ENCODE measurements around the gene IQCH. TPM values are rescaled to one million over a fixed set of nuclear protein-coding genes. Genes with fewer than 3 reads are reported as not detected.

IQCH gene
- total RNA-seq, 1 donor from 2014 or later: 2.8 TPM

- Mint-ChIP-seq H3K4me1 (peaks cover 7% of the 10 kb centered on the region), H3K27ac (ENCODE audit: unreplicated experiment) (no peak overlapping the region)
These were observed 208.9 kb downstream of the IQCH start for GRCh38 chr15:67463488-67463887.

GRCh38 chr15:67465196-67465952 lies 210.8 kb downstream of the IQCH start:
- H3K27ac Mint-ChIP-seq (ENCODE audit: unreplicated experiment): no peak overlapping the region

More at GRCh38 chr15:67463488-67463887, 208.9 kb downstream of the IQCH start:
- TF ChIP-seq CTCF (conservative IDR thresholded peaks at IDR 0.05): no peak
- Mint-ChIP-seq H3K4me3 (no peak overlapping the region), H3K27me3 (ENCODE audit: low read depth) (no peaks in the 10 kb centered on the region), H3K9me3 (no peaks in the 10 kb centered on the region), H3K36me3 (ENCODE audit: low read depth) (no peaks in the 10 kb centered on the region)
- no peak for DNase-seq (ENCODE audit: low read depth, low spot score)

GRCh38 chr15:67468416-67468815 lies 213.8 kb downstream of the IQCH start:
- Mint-ChIP-seq H3K27ac (ENCODE audit: unreplicated experiment) (no peak overlapping the region), H3K36me3 (ENCODE audit: low read depth) (no peaks in the 10 kb centered on the region), H3K9me3 (no peaks in the 10 kb centered on the region), H3K4me3 (no peak overlapping the region), H3K4me1 (no peaks in the 10 kb centered on the region), H3K27me3 (ENCODE audit: low read depth) (no peaks in the 10 kb centered on the region)
- DNase-seq (ENCODE audit: low read depth, low spot score): no peak
- TF ChIP-seq CTCF (conservative IDR thresholded peaks at IDR 0.05): no peak

More at GRCh38 chr15:67465196-67465952, 210.8 kb downstream of the IQCH start:
- Mint-ChIP-seq H3K27me3 (ENCODE audit: low read depth) (no peaks in the 10 kb centered on the region), H3K9me3 (no peaks in the 10 kb centered on the region), H3K4me1 (peaks cover 3% of the 10 kb centered on the region), H3K36me3 (ENCODE audit: low read depth) (no peaks in the 10 kb centered on the region), H3K4me3 (no peak overlapping the region)
- TF ChIP-seq CTCF (conservative IDR thresholded peaks at IDR 0.05): no peak
- DNase-seq (ENCODE audit: low read depth, low spot score): no peak

GRCh38 chr15:67469680-67470079 lies 215.1 kb downstream of the IQCH start:
- Mint-ChIP-seq H3K27ac (ENCODE audit: unreplicated experiment) (no peak overlapping the region), H3K4me3 (no peak overlapping the region), H3K27me3 (ENCODE audit: low read depth) (no peaks in the 10 kb centered on the region), H3K4me1 (no peaks in the 10 kb centered on the region), H3K36me3 (ENCODE audit: low read depth) (no peaks in the 10 kb centered on the region), H3K9me3 (no peaks in the 10 kb centered on the region)
- no peak for TF ChIP-seq CTCF (conservative IDR thresholded peaks at IDR 0.05)
- DNase-seq (ENCODE audit: low read depth, low spot score): no peak

- H3K4me1 Mint-ChIP-seq: no peaks in the 10 kb centered on the region
- no peak for DNase-seq (ENCODE audit: low read depth, low spot score)
- no peaks in the 10 kb centered on the region for H3K9me3 Mint-ChIP-seq
- H3K27ac Mint-ChIP-seq (ENCODE audit: unreplicated experiment): no peak overlapping the region
- H3K27me3 Mint-ChIP-seq (ENCODE audit: low read depth): no peaks in the 10 kb centered on the region
- TF ChIP-seq CTCF (conservative IDR thresholded peaks at IDR 0.05): no peak
- H3K4me3 Mint-ChIP-seq: no peak overlapping the region
- H3K36me3 Mint-ChIP-seq (ENCODE audit: low read depth): peaks cover 2% of the 10 kb centered on the region
These were observed 218.4 kb downstream of the IQCH start for GRCh38 chr15:67472957-67473356.

All from neural crest cell (in vitro differentiated cells).